HG03108 (cell line): ENCODE measurements around the gene DNHD1.

Experiments used
- ATAC-seq: cut with Tn5 transposase; IDR thresholded peaks from one replicate; pipeline ENCODE4 v1.9.1; 2021; ENCODE audit warnings: moderate library complexity; ENCODE audit not compliant: unreplicated experiment

DNHD1 gene

GRCh38 chr11:6563121-6563619 is 66.1 kb downstream of the DNHD1 start:
- no peak for ATAC-seq

GRCh38 chr11:6563667-6564066 is 66.6 kb downstream of the DNHD1 start:
- ATAC-seq: no peak

GRCh38 chr11:6565325-6565724 is 68.2 kb downstream of the DNHD1 start:
- no peak for ATAC-seq

GRCh38 chr11:6565988-6566703 is 69.1 kb downstream of the DNHD1 start:
- no peak for ATAC-seq

GRCh38 chr11:6566704-6567370 is 69.8 kb downstream of the DNHD1 start:
- no peak for ATAC-seq

GRCh38 chr11:6567371-6567745 is 70.3 kb downstream of the DNHD1 start:
- no peak for ATAC-seq

GRCh38 chr11:6568191-6568918 is 71.3 kb downstream of the DNHD1 start:
- ATAC-seq: no peak

- ATAC-seq: no peak
Measured at GRCh38 chr11:6569706-6570105, 72.6 kb downstream of the DNHD1 start.

- ATAC-seq: no peak
Measured at GRCh38 chr11:6570691-6571427, 73.8 kb downstream of the DNHD1 start.

- ATAC-seq: no peak
Measured at GRCh38 chr11:6571434-6572008, 74.4 kb downstream of the DNHD1 start.

- ATAC-seq: no peak
Measured at GRCh38 chr11:6572215-6572614, 75.1 kb downstream of the DNHD1 start.

- no peak for ATAC-seq
Measured at GRCh38 chr11:6574816-6575715, 78.0 kb downstream of the DNHD1 start.

- ATAC-seq: no peak
Measured at GRCh38 chr11:6576471-6577373, 79.6 kb downstream of the DNHD1 start.

- no peak for ATAC-seq
Measured at GRCh38 chr11:6578134-6578533, 81.1 kb downstream of the DNHD1 start.

GRCh38 chr11:6579681-6580080 is 82.6 kb downstream of the DNHD1 start:
- ATAC-seq: no peak

- ATAC-seq: no peak
Measured at GRCh38 chr11:6583584-6583983, 86.5 kb downstream of the DNHD1 start.

- ATAC-seq: no peak
Measured at GRCh38 chr11:6584528-6584927, 87.4 kb downstream of the DNHD1 start.

GRCh38 chr11:6586434-6587359 is 89.6 kb downstream of the DNHD1 start:
- no peak for ATAC-seq
